NCI-H748 treated with DMSO at 0.1 percent for 48 hours (cell line): ENCODE data around the gene ROR2.
A peak's percentile ranks its signal among the peaks of the same experiment; 100 is the strongest.
"Not testable (repeated sequence)": the region's sequence is repeated elsewhere in the genome, so short reads cannot be mapped to it uniquely, and the experiment has no call there.

Experiments
- DNase-seq: peaks from one replicate; lab custom pipeline; 2025; lab: John Stamatoyannopoulos, UW

ROR2 gene

GRCh38 chr9:91949946-91950664 lies at the start of gene ROR2:
TSS of gene ROR2 (minus strand) at chr9:91950228.
- peak; percentile 48 for DNase-seq

DNA sequence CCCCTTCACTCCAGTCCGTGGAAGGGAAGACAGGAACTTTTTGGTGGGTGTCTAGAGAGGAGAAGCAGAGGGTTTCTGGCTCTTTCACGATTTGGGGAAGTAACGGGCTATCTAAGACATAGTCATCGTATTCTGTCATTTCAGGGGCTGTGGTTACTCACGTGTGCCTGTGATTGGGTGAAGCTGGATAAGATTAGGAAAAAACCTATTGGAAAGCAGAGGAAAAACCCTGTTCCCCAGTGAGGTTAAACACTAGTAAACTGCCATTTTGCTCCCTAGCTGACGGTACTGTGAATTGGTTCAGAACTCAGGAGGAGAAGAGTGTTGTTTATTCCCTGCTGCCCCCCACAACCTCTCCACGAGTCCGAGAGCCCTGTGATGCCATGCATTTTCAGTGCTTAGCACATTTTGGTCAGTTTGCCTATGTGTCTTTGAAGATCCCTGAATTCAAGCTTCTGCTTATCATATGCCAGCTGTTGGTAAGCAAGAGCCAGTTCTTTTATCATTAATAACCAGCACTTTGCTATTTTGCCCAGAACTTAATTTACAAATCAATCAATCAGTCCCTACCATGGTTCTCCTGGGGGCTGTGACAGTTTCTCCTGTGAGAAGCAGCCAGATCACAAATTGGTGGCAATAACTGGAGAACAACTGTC lies 45.1 kb upstream of the ROR2 start:
- no peak for DNase-seq

DNA sequence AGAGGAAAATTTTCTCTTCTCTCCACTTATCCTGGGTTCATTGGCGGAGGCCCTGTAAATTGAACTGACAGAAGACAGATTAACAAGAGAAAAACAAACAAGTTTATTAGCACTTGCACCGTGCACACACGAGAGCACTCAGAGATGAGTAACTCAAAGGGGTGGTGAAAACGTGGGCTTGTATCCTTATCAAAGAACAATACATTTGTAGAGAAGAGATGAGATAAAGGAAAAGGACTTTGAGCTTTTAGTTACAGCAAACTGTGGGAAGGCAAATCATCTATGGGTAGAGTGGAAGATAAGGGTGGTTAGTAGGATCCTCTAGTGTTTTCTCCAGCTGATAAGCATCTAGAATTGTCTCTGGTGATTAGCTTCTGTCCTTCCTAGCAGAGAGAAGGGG lies 44.4 kb upstream of the ROR2 start:
- no peak for DNase-seq

GRCh38 chr9:91992461-91993041 lies 42.5 kb upstream of the ROR2 start:
- DNase-seq: no peak

DNA sequence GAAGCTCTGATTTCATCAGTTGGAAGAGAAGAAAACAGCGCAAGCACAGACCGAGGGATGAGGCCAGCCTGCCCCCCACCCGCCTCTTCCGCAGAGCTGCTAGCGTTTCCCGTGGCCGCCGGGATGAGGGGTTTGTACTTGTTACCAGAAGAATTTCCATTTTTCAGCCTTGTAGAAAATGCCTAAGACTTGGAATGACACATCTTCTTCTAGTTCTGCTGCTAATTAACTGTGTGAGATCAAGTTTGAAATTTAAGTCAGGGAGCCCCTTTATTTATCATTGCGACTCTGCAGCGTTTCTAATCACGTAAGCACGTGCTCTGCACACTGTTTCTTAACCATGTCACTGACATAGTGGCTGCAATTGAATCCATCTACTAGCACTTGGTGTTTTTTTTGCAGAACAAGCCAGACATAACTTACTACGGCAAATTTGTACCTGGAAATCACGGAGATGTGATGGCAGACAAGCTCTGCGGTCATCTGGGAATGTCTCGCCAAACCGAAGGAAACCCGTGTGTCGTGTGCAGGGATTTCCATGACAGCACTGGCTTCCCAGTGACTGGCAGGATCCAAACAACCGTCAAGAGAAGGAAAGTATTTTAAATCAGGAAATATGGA lies 41.8 kb upstream of the ROR2 start:
- DNase-seq: no peak

DNA sequence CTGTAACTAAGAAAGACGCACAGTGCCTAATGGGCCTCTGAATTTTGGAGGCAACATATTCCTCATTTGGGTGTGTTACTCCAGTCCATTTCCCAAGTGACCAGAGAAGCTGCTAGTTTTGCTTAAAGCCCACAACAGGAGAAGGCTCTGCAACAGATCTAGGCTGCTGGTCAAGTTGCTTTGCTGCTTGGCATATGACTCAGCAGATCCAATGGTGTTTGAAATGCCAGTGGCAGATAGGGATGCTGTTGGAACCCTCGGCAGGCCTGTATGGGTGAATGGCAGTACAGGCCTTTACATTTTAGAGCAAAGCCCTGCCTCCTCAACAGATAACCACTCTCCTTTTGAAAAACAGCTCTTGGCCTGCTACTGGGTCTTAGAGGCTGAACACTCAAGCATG lies 36.2 kb upstream of the ROR2 start:
- DNase-seq: no peak

- no peak for DNase-seq
Observed at GRCh38 chr9:91985692-91986091, 35.7 kb upstream of the ROR2 start.

DNA sequence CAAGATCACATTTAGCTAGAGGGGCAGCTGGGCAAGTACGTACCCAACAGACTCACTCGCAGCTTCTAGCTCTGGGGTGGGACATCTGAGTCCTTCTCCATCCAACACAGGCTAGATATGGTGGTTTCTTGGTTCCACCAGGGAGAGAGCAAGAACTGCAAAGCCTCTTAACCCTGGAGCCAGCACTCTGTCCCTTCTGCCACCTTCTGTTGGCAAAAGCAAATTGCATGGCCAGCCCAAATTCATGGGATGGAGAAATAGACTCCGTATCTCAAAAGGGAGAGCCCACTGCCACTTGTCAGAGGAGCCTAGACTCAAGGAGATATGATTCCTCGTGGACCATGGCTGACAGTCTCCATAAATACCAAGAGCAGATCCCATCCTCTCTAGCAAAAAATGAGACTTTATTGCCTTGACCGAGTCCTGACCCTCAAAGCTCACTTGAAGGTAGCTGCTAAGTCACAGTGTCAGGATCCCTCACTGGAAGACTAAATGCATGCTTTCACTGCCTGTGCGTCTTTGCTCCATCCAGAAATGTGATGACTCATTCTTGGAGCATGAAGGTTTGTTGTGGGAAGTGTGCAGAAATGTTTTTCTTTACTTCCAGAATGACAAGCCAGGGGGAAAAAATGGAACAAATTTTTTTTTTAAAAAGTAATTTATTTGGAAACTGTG lies 28.8 kb upstream of the ROR2 start:
- peak; percentile 12 for DNase-seq

DNA sequence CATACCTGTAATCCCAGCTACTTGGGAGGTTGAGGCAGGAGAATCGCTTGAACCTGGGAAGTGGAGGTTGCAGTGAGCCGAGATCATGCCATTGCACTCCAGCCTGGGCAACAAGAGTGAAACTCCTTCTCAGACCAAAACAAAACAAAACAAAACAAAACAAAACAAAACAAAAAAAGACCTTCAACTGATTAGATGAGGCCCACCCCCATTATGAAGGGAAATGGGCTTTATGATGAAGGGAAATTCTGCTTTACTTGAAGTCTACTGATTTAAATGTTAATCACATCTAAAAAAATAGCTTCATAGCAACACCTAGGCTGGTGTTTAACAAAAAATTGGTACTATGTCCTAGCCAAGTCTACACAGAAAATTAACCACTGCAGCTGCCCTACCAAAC lies 25.2 kb upstream of the ROR2 start:
- DNase-seq: not testable (repeated sequence)

GRCh38 chr9:91972711-91973110 lies 22.7 kb upstream of the ROR2 start:
- DNase-seq: no peak

GRCh38 chr9:91972076-91972626 lies 22.1 kb upstream of the ROR2 start:
- DNase-seq: no peak

- no peak for DNase-seq
Observed at GRCh38 chr9:91967259-91967658, 17.2 kb upstream of the ROR2 start.

DNA sequence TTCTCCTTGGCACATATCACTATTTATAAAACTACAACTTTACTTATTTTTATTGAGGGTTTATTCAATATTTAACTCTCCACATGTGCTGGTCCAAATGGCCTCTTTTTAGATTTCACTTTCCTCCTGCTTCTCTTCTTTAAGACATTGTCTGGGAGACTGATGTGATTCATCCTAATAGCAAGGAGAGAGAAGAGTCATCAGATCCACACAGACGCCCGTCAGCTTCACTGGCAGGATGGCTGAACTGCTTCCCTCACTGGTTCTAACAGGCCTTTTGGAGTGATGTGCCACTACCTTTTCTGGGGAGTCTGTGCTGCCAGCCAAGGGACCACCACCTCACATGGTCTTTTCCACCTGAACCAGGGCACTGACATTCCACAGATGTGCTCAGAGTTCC lies 16.5 kb upstream of the ROR2 start:
- no peak for DNase-seq

DNA sequence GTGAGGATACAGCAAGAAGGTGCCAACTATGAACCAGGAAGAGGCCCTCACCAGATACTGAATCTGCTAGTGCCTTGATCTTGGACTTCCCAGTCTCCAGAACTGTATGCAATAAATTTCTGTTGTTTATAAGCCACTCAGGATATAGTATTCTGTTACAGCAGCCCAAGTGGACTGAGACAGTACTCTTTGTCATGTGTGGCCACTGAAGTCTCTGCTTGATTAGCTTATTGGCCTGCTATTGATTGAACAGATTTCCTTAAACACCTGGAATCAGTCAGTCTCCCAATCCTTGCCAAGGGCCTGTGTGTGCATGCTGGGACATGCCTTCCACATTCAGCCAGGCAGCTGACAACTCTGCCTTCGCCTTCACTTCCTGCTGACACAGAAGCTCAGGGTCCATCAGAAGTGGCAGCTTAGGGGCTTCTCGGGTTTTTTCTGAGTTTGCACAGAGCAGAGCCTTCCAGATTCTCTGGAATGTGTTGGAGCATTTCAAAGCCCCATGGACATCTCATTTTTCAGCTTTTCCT lies 13.7 kb upstream of the ROR2 start:
- no peak for DNase-seq

DNA sequence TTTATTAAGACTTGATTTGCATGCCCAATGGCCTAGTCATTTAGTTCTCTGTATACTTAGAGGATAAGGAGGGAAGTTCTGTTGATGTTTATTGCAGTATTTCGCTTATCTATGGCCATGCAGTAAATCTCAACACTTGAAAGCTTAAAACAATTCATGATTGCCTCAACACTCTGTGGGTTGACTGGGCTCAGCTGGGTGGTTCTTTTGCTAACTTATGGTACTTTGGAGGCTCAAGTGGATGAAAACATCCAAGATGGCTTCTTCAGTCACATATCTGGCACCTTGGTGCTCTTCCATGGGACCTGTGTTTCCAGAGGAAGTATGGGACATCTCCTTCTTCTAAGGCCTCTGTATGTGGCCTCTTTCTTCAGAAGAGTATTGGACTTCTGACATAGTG lies 10.3 kb upstream of the ROR2 start:
- no peak for DNase-seq

- no peak for DNase-seq
Observed at GRCh38 chr9:91958174-91958573, 8.1 kb upstream of the ROR2 start.

- peak; percentile 72 for DNase-seq
Observed at GRCh38 chr9:91954841-91955471, 4.9 kb upstream of the ROR2 start.

- DNase-seq: peak; percentile 93
Observed at GRCh38 chr9:91953718-91954117, 3.7 kb upstream of the ROR2 start.

GRCh38 chr9:91951944-91952520 lies 2.0 kb upstream of the ROR2 start:
- DNase-seq: no peak

GRCh38 chr9:91949392-91949945 lies 559 bp downstream of the ROR2 start:
- peak; percentile 48 for DNase-seq
